SK-MEL-5 (cell line): ENCODE data around the gene SLC38A1. TPM values are rescaled to one million over a fixed set of nuclear protein-coding genes. Genes with fewer than 3 reads are reported as not detected.

Experiments used
- DNase-seq: peaks from one replicate; pipeline ENCODE4 v3.0.0-alpha.2; 2016; ENCODE audit warnings: low read depth, low spot score
- in situ Hi-C: cut with HindIII; loops from 2 replicates; pipeline ENCODE4 v1.10.0; 2016; ENCODE audit warnings: low sequenced_read_pairs, high pct_unique_total_duplicates, low pct_unique_long_range_greater_than_20kb
- total RNA-seq: library from RNA; depleted of rRNA; stranded (reverse); fragments of >200 nt; shearing (Covaris generic); gene quantifications from 2 replicates; pipeline ENCODE4 v1.2.3, GENCODE V29; 2014; rRNA removed

The SLC38A1 gene
- total RNA-seq, 1 experiment from 2014 or later: 3.5 TPM

DNA sequence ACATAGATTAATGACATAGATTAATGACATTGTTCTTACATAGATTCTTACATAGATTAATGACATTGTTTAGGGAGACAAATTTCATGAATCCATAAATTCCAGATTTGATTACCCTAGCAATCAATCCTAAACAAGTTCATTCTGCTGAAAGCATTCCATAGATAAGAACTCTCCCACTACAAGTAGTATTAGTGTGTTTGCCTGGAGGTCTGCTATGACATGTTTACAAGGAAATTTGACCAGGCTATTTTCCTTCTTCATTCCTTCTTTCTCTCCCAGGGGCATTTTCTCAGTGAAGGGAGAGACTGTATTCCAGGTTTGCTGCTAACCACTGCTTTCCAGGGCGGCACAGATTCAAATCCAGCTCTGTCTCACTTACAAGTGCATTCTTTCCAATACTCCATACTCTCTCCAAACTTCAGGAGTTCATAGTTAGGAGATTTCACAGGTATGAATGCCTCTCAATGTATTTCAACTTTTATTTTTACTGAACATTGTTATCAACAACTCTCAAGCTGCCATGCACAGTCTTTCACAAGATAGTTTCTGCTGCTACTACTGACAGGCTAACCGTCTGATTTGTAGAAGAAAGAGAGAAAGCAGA is 134.5 kb downstream of the SLC38A1 start:
- in situ Hi-C loops: no loop called here
- DNase-seq: no peak

DNA sequence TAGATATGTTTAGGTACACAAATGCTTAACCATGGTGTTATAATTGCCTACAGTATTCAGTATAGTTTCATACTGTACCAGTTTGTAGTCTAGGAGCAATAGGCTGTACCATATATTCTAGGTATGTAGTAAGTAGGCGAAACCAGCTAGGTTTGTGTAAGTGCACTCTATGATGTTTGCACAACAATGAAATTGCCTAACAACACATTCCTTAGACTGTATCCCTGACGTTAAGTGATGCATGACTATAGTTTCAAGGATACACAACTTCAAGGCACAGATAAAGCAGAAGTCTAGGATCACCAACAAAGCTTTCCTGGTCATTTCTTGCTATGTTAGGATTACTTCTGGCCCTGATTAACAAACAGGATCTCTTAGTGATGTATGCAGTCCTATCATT is 135.1 kb downstream of the SLC38A1 start:
- no peak for DNase-seq
- in situ Hi-C loops: no loop called here

Other genes starting within 250 kb of the SLC38A1 start
- 257 and 278 TPM in 2 replicates for gene SLC38A2, start 103.7 kb upstream of the SLC38A1 start, total RNA-seq